HG03571 (cell line): ENCODE measurements around the gene VEGFB.

ENCODE experiments used
- ATAC-seq: cut with Tn5 transposase; IDR thresholded peaks from one replicate; pipeline ENCODE4 v1.9.1; 2021; ENCODE audit not compliant: unreplicated experiment

The VEGFB gene

GRCh38 chr11:64210301-64211020 is 23.9 kb upstream of the VEGFB start:
- no peak for ATAC-seq

DNA sequence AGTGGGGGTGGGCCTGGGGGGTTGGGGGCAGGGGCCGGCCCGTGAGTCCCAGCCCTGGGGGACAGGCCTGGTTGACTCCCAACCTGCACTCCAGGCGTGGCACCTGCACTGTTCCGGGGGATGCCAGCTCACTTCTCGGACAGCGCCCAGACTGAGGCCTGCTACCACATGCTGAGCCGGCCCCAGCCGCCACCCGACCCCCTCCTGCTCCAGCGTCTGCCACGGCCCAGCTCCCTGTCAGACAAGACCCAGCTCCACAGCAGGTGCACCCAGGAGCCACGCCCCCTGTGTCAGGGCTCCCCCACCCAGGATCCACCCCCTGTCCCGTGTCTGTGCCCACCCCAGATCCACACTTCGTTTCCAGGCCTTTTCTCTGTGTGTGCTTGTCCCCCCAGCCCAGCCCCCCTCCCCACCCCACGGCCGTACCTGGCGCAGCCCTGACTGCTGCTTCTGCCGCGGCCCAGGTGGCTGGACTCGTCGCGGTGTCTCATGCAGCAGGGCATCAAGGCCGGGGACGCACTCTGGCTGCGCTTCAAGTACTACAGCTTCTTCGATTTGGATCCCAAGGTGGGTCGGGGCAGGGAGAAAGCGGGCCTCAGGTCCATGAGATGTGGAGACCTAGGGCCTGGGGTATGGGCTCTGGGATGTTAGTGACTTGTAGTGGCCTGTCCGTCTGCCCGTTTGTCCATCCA is 23.1 kb upstream of the VEGFB start:
- no peak for ATAC-seq

DNA sequence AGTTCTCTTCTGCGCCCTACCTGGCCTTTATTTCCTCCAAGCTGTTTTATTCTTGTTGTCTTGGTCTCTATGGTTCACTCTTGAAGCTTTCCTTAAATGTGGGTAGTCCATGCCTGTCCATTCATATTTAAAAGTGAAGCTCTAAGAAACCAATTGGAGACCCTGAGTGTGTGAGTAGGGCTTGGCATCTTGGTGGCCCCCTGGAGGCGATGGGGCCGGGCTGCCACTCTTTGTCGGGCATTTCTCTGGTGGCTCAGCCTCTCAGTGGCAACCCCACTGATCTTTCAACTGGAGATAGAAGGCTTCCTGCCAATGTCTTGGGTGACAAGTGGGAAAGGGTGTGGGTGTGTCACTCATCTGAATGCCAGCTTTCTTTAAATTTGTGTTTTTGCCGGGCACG is 17.5 kb upstream of the VEGFB start:
- no peak for ATAC-seq

DNA sequence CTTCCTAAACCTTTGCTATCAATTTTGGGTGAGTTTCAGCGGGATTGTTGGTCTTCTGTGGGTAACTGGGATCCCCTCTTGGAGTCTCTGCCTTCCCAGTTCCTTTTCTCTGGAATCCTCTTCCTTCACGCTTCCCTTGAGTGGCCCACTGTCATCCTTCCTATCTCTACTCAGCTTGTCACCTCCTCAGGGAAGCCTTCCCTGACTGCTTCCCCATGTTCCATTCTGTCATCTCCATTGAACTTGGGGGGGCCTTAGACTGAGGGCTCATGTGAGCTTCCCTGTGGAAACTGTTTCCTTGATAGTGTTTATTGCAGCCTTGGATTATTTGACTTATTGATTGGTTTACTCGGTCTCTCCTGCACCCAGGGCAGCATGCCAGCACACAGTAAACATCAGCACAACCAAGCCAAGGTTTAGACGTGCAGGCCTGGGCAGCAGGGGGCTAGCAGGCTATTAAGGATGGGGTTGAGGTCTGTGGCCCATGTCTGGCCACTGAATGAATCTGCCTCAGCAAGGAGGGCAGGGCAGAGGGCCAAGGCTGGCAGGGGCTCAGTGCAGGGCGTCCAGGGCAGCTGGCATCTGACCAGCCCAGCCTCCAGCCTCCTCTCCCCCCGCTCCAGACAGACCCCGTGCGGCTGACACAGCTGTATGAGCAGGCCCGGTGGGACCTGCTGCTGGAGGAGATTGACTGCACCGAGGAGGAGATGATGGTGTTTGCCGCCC is 15.6 kb upstream of the VEGFB start:
- ATAC-seq: no peak

DNA sequence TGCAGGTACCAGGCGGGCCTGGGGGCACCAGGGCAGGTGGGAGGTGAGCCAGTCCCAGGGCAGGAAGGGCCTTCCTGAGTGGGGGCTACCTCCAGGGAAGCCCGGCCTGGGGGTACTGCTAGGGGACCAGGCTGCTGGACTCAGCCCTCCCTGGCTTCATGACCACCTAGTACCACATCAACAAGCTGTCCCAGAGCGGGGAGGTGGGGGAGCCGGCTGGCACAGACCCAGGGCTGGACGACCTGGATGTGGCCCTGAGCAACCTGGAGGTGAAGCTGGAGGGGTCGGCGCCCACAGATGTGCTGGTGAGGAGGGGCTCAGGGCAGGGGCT is 15.1 kb upstream of the VEGFB start:
- ATAC-seq: no peak

DNA sequence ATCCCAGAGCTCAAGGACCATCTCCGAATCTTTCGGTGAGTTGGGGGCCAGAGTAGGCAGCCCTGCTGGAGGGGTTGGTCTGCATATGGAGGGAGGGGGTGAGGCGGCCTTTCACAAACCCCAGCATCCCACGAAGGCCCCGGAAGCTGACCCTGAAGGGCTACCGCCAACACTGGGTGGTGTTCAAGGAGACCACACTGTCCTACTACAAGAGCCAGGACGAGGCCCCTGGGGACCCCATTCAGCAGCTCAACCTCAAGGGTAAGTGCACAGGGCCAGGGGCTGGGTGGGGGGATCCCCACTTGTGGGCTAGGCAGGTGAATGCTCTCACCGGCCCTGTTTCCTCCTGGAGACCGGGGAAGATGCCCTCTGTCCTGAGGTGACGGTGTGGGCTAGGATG is 14.6 kb upstream of the VEGFB start:
- ATAC-seq: no peak

DNA sequence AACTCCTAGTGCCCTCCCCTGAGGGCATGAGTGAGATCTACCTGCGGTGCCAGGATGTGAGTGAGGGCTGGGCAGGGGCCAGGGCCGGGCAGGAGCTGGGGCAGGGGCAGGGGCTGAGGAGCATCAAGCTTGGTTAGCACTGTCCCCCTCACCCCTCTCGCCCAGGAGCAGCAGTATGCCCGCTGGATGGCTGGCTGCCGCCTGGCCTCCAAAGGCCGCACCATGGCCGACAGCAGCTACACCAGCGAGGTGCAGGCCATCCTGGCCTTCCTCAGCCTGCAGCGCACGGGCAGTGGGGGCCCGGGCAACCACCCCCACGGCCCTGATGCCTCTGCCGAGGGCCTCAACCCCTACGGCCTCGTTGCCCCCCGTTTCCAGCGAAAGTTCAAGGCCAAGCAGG is 14.1 kb upstream of the VEGFB start:
- no peak for ATAC-seq

GRCh38 chr11:64220798-64221197 is 13.6 kb upstream of the VEGFB start:
- no peak for ATAC-seq

DNA sequence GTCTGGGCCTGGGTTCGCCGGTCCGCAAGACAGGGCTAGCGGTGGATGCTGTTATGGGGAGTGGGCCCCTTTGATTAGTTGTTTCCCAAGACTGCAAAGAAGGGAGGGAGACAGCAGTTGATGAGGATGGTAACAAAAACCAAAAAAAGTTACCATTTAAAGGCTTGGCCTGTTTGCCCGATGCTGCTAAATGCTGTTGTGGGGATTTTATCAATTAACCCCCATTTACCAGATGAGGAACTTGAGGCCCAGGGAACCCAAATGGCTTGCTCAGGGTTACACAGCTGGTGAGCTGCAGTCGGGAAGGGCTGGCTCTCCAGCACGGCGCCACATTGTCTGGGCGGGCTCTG is 11.8 kb upstream of the VEGFB start:
- no peak for ATAC-seq

DNA sequence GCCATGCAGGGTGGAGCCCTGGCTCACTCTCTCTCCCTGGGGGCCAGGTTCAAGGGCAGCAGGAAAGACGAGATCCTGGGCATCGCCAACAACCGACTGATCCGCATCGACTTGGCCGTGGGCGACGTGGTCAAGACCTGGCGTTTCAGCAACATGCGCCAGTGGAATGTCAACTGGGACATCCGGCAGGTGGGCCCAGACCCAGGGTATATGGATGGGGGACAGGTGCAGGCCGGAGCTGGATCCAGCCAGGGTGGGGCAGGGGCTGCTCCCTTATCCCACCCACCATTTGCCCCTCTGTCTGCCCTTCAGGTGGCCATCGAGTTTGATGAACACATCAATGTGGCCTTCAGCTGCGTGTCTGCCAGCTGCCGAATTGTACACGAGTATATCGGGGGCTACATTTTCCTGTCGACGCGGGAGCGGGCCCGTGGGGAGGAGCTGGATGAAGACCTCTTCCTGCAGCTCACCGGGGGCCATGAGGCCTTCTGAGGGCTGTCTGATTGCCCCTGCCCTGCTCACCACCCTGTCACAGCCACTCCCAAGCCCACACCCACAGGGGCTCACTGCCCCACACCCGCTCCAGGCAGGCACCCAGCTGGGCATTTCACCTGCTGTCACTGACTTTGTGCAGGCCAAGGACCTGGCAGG is 11.3 kb upstream of the VEGFB start:
- no peak for ATAC-seq

- no peak for ATAC-seq
Measured at GRCh38 chr11:64224151-64224890, 10.1 kb upstream of the VEGFB start.

DNA sequence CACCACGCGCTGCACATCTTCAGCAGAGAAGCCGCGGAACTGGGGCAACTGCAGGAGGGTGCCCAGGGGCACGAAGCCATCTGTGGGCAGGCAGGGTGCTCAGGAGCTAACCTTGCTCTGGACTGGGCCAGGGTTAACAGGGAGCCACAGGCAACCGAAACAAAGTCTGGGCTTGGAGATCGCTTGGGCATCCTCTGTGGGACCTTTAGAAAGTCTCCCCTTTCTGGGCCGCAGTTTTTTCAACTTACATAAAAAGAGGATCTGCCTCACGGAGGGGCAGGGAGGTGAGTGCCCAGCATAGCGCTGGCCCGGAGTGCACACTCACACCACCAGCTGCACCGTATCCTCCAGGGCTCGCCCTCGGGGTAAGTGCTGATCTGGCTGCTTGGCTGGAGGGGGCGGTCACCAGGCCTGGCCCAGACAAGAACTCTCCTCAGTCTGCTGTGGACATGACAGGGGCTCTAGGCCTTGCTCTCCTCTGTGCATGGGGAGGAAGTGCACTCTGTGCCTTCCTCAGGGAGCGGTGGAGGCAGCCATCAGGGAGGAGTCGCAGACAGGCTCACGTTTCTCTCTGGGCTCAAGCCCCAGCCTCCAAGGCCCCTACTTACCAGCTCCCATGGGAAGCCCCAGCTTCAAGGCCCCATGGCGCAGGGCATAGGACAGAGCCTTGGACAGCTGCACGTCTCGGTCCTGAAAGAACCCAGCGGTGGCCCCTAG is 9.3 kb upstream of the VEGFB start:
- no peak for ATAC-seq

DNA sequence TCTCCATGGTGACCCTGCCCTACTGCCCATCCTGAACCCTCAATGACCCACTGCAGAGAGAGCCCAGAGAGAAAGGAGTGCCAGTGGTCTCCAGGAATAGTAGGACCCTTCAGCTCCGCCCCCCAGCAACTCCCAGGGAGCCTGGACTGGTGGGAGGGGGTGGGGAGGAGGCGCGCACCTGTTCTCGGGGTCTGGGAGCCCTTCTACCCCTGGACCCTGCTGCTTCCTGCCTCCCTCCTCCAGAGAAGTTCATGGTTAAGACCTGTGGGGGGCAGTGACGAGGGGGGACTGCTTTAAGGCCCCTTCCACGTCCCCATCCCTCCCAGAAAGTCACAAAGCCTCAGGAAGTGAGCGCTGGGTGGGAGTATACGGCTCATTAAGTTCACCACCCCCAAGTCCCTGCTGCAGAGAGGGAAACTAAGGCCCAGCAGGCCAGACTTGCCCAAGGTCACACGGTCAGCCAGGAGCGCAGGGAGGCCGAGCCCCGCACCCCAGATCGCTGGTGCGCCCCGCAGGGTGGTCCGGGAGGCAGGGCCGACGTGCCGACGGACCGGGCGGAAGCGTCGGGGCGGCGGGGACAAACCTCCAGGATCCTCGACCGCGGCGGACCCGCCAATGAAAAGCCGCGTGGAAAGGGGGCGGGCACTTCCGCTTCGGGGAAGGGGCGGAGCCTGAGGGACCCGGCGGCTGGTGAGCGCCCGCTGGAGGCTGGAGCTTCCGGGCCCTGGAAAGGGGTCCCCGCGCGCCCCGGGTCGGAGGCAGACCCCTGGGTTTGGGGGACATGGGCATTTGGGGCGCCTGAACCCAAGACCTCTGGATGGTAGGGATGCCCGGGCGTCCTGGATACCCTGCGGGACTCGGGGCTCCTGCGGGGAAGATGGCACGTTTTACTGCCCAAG is 8.5 kb upstream of the VEGFB start, which contains the start of the genes NUDT22 and TRPT1:
NUDT22 (plus strand) TSS at position 667 of the 899 bp plus-strand sequence. CDS start 379 bp downstream, outside the sequence.
TRPT1 (minus strand) TSS at position 579 of the 899 bp plus-strand sequence; CDS start at position 253, 326 bp downstream.
- no peak for ATAC-seq

GRCh38 chr11:64226507-64227051 is 7.8 kb upstream of the VEGFB start:
- no peak for ATAC-seq

DNA sequence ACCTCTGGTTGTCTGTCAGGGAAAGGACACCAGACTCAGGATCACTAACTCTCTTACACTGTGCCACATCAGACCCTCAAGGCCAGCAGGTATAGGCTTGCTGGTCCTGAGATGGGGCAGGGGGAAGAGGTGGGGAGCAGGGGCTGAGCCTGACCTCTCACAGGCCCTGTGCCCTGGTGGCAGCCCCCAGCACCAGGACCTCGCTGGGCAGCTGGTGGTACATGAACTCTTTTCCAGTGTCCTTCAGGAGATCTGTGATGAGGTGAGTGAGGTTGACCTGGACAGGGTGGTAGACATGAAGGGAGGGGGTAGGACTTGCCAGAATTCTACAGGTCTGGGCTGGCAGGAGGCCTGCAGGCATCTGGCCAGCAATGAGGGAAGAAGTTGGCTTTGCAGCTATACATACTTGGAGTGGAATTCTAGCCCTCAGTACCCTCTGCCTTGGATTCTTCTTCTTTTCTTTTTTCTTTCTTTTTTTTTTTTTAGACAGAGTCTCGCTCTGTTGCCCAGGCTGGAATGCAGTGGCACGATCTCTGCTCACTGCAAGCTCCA is 6.9 kb upstream of the VEGFB start:
- ATAC-seq: no peak

DNA sequence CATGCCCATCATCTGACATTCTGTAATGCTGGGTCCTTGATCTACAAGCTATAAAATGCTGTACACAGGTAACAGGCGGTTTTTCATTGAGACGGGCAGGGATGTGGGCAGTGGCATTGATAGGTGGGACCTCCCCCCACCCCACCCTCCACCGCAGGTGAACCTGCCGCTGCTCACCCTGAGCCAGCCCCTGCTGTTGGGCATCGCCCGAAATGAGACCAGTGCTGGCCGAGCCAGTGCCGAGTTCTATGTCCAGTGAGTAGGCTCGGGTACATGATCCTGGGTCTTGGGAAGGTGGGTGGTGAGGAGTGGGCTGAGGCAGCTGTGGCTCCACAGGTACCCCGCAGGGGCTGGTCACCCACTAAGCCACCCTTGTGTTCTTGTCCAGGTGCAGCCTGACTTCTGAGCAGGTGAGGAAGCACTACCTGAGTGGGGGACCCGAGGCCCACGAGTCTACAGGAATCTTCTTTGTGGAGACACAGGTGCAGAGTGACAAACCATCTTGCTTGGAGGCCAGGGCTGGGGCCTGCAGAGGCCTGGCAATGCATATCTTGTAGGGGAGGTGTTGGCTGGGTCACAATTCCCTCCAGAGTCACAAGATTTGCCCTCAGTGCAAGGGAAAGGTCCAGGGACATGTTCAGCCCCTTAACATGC is 5.2 kb upstream of the VEGFB start:
- ATAC-seq: no peak

- no peak for ATAC-seq
Measured at GRCh38 chr11:64229744-64230170, 4.6 kb upstream of the VEGFB start.
